OCI-LY1 (cell line): Measurements from ENCODE around the gene LDLRAD2.

ENCODE experiments used
- EZH2 ChIP-seq: fragments of 200-600 bp; sonication (generic), shearing (Covaris generic); IDR thresholded peaks from 2 replicates; pipeline ENCODE4 v1.8.0; 2017; ENCODE audit warnings: borderline replicate concordance, mixed run types, mild to moderate bottlenecking, antibody characterized with exemption, low read length, moderate library complexity, mixed read lengths
- TF ChIP-seq, protein P1 (sequence below): fragments of 200-600 bp; sonication (generic), shearing (Covaris generic); IDR thresholded peaks from 2 replicates; pipeline ENCODE4 v1.5.1; 2017; ENCODE audit warnings: mild to moderate bottlenecking, antibody characterized with exemption, low read length, moderate library complexity, mixed read lengths

DNA sequence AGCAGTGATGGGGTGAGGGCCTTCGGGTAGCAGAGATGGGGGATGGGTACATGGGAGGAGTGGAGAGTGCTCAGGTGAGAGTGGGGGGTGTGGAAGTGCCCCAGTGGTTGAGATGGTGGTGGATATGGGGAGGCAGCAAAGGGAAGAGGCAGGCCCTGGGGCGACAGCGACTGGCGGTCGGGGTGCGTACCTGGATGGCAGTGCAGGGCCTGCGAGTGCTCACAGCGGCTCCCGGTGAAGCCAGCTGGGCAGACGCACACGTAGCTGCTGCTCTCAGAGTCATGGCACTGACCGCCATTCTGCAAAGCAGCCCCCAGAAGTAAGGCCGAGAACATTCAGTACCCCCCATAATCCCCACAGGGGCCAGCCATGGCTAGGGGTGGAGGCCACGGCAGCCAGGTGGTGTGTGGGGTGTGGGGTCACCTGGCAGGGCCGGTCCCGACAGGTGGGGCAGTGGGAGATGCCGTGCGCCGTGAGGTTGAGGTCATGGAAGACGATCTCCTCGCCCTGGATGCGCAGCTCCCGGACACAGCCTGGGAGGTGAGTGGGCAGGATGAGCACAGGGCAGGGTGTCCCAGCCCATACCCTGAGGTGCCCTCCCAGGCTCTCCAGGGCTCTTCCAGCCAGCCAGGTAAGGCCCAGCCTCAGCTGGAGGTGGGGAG lies 18.9 kb downstream of the LDLRAD2 start:
- TF ChIP-seq, protein P1, sequence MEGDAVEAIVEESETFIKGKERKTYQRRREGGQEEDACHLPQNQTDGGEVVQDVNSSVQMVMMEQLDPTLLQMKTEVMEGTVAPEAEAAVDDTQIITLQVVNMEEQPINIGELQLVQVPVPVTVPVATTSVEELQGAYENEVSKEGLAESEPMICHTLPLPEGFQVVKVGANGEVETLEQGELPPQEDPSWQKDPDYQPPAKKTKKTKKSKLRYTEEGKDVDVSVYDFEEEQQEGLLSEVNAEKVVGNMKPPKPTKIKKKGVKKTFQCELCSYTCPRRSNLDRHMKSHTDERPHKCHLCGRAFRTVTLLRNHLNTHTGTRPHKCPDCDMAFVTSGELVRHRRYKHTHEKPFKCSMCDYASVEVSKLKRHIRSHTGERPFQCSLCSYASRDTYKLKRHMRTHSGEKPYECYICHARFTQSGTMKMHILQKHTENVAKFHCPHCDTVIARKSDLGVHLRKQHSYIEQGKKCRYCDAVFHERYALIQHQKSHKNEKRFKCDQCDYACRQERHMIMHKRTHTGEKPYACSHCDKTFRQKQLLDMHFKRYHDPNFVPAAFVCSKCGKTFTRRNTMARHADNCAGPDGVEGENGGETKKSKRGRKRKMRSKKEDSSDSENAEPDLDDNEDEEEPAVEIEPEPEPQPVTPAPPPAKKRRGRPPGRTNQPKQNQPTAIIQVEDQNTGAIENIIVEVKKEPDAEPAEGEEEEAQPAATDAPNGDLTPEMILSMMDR: no peak
- TF ChIP-seq EZH2: no peak
